ENCODE measurements around the gene KLHDC10. TPM values are rescaled to one million over a fixed set of nuclear protein-coding genes. Genes with fewer than 3 reads are reported as not detected.
"Not testable (repeated sequence)": the region's sequence is repeated elsewhere in the genome, so short reads cannot be mapped to it uniquely, and the experiment has no call there.

The KLHDC10 gene
- total RNA-seq, 1 donor from 2014 or later = 27.0 TPM

DNA sequence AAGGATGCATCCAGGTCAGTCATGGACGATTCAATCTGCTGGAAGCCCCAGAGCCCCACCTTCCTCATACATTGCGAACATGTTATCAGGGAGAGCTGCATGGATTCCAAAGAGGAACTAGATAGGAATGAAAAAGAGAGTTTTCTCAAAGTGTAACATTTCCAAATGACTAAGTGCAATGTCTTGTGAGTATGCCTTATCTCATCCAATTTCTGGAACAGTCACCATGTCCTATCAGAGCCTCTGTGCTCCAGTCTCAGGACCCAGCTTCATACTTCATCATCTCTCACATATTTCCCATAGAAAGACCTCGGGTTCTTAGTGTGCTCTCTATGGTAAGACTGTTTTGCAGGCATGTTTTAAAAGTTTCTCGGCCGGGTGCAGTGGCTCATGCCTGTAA, 45.9 kb upstream of the KLHDC10 start:
- TF ChIP-seq, protein P1, sequence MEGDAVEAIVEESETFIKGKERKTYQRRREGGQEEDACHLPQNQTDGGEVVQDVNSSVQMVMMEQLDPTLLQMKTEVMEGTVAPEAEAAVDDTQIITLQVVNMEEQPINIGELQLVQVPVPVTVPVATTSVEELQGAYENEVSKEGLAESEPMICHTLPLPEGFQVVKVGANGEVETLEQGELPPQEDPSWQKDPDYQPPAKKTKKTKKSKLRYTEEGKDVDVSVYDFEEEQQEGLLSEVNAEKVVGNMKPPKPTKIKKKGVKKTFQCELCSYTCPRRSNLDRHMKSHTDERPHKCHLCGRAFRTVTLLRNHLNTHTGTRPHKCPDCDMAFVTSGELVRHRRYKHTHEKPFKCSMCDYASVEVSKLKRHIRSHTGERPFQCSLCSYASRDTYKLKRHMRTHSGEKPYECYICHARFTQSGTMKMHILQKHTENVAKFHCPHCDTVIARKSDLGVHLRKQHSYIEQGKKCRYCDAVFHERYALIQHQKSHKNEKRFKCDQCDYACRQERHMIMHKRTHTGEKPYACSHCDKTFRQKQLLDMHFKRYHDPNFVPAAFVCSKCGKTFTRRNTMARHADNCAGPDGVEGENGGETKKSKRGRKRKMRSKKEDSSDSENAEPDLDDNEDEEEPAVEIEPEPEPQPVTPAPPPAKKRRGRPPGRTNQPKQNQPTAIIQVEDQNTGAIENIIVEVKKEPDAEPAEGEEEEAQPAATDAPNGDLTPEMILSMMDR (IDR thresholded peaks at IDR 0.05; ENCODE audit: borderline replicate concordance) = no peak
- Histone ChIP-seq H3K27ac (replicated peaks) (no peak overlapping the region), H3K36me3 (peaks cover 100% of the 10 kb centered on the region), H3K27me3 (ENCODE audit: low read depth) (no peaks in the 10 kb centered on the region), H3K9me3 (replicated peaks) (no peaks in the 10 kb centered on the region), H3K4me1 (peaks cover 16% of the 10 kb centered on the region), H3K4me3 (no peak overlapping the region)
- DNase-seq = no peak
- intact Hi-C loops (cut with micrococcal nuclease) = no loop called here

DNA sequence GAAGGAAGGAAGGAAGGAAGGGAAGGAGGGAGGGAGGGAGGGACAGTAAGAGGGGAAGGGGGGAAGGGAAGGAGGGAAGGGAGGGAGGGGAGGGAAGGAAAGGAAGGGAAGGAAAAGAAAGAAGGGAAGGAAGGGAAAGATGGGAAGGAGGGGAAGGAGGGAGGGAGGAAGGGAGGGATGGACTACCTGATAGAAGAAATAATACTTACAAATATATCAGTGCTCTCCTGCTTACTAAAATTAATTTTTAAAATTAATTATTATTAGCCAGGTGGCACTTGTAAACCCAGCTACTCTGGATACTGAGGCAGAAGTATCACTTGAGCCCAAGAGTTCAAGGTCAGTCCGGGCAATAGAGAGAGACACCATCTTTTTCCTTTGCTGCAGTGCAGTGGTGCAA, 37.6 kb upstream of the KLHDC10 start:
- Histone ChIP-seq H3K36me3 (peaks cover 89% of the 10 kb centered on the region), H3K4me3 (no peak overlapping the region), H3K4me1 (no peaks in the 10 kb centered on the region), H3K9me3 (replicated peaks) (no peaks in the 10 kb centered on the region), H3K27ac (replicated peaks) (no peak overlapping the region), H3K27me3 (ENCODE audit: low read depth) (no peaks in the 10 kb centered on the region)
- TF ChIP-seq, protein P1 (IDR thresholded peaks at IDR 0.05; ENCODE audit: borderline replicate concordance) = no peak
- DNase-seq = no peak
- intact Hi-C loops (cut with micrococcal nuclease) = no loop called here

DNA sequence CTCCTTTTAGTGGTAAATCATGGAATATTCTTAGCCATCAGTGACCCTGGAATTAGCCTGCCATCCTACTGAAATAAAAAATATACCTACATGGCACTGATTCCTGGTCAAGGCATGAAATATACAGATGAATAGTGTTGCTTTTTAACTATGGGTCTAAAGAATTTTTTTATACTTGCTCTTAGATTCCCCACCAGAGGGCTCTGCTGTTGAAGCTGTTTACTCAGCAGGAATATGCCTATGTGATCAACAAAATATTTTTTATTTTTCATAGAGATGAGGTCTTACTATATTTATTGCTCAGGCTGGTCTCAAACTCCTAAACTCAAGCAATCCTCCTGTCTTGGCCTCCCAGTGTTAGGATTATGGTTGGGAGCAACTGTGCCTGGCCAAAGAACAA, 32.6 kb upstream of the KLHDC10 start:
- intact Hi-C loops (cut with micrococcal nuclease) = no loop called here
- Histone ChIP-seq H3K27ac (replicated peaks) (no peak overlapping the region), H3K27me3 (ENCODE audit: low read depth) (no peaks in the 10 kb centered on the region), H3K36me3 (peaks cover 90% of the 10 kb centered on the region), H3K4me3 (no peak overlapping the region), H3K9me3 (replicated peaks) (no peaks in the 10 kb centered on the region), H3K4me1 (no peaks in the 10 kb centered on the region)
- no peak for DNase-seq
- TF ChIP-seq, protein P1 (IDR thresholded peaks at IDR 0.05; ENCODE audit: borderline replicate concordance) = peak; percentile 21

DNA sequence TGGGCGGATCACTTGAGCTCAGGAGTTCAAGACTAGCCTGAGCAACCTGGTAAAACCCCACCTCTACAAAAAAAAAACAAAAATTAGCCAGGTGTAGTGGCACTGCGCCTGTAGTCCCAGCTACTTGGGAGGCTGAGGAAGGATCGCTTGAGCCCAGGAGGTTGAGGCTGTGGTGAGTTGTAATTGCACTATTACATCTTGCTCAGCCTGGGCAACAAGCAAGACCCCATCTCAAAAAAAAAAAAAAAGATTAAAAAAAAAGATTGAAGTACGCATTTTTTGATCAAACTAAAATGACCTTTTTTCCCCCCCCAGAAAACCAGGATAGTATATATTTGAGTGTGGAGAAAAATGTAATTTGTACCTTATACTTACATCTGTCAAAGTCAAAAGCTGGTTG, 29.8 kb upstream of the KLHDC10 start:
- Histone ChIP-seq H3K4me1 (no peaks in the 10 kb centered on the region), H3K4me3 (no peak overlapping the region), H3K27me3 (ENCODE audit: low read depth) (no peaks in the 10 kb centered on the region), H3K36me3 (peaks cover 93% of the 10 kb centered on the region), H3K27ac (replicated peaks) (no peak overlapping the region), H3K9me3 (replicated peaks) (no peaks in the 10 kb centered on the region)
- TF ChIP-seq, protein P1 (IDR thresholded peaks at IDR 0.05; ENCODE audit: borderline replicate concordance) = no peak
- intact Hi-C loops (cut with micrococcal nuclease) = no loop called here
- no peak for DNase-seq

DNA sequence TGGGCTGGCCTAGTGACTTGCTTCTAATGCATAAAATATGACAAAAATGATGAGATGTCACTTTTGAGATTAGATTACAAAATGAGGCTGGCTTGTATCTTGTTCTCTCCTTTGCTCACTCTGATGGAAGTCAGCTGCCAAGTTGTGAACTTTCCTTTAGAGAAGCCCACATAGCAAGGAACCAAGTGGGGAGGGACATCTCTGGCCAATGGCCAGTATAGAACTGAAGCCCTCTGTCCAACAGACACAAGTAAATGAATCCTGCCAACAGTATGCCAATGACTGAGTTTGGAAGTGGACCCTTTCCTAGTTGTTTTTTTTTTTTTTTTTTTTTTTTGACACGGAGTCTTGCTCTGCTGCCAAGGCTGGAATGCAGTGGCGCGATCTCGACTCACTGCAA, 22.5 kb upstream of the KLHDC10 start:
- Histone ChIP-seq H3K36me3 (peaks cover 36% of the 10 kb centered on the region), H3K27ac (replicated peaks) (no peak overlapping the region), H3K4me1 (peaks cover 25% of the 10 kb centered on the region), H3K27me3 (ENCODE audit: low read depth) (no peaks in the 10 kb centered on the region), H3K9me3 (replicated peaks) (no peaks in the 10 kb centered on the region), H3K4me3 (no peak overlapping the region)
- intact Hi-C loops (cut with micrococcal nuclease) = no loop called here
- TF ChIP-seq, protein P1 (IDR thresholded peaks at IDR 0.05; ENCODE audit: borderline replicate concordance) = no peak
- no peak for DNase-seq

DNA sequence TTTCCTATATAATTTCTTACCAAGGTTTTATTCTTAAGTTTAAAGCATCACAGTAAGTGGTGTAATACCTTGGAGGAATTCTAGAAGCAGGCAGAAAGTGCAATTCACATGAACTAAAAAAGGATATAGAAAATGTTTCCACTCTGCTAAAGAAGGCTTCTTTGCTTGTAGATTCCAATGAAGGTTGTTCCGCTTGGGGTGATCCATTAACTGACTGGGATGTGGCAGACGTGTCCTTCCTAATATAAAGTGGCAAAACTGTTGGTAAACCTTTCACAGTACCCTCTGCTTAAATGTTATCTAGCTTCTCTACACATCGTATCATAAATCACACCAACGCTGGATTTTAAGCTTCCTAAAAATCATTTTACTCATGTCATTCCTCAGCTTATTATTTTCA, 21.4 kb upstream of the KLHDC10 start:
- Histone ChIP-seq H3K4me1 (peaks cover 25% of the 10 kb centered on the region), H3K4me3 (no peak overlapping the region), H3K9me3 (replicated peaks) (no peaks in the 10 kb centered on the region), H3K36me3 (peaks cover 26% of the 10 kb centered on the region), H3K27ac (replicated peaks) (no peak overlapping the region), H3K27me3 (ENCODE audit: low read depth) (no peaks in the 10 kb centered on the region)
- TF ChIP-seq, protein P1 (IDR thresholded peaks at IDR 0.05; ENCODE audit: borderline replicate concordance) = no peak
- intact Hi-C loops (cut with micrococcal nuclease) = no loop called here
- no peak for DNase-seq

DNA sequence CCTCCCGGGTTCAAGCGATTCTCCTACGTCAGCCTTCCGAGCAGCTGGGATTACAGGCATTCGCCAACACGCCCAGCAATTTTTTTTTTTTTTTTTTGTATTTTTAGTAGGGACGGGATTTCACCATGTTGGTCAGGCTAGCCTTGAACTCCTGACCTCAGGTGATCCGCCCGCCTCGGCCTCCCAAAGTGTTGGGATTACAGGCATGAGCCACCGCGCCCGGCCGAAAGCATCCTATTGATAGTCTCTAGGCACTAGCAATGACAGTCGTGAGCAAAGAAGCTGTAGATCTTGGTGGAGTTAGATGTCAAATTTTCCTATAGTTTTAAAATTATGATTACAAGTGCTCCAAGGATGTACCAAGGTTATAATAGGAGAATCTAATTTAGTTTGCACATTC, 18.1 kb upstream of the KLHDC10 start:
- H3K27me3 ChIP-seq (ENCODE audit: low read depth); intact Hi-C loops (cut with micrococcal nuclease); DNase-seq; H3K4me3 ChIP-seq; H3K9me3 ChIP-seq (replicated peaks); H3K27ac ChIP-seq (replicated peaks); H3K36me3 ChIP-seq: not testable (repeated sequence)
- peaks cover 25% of the 10 kb centered on the region for H3K4me1 ChIP-seq

DNA sequence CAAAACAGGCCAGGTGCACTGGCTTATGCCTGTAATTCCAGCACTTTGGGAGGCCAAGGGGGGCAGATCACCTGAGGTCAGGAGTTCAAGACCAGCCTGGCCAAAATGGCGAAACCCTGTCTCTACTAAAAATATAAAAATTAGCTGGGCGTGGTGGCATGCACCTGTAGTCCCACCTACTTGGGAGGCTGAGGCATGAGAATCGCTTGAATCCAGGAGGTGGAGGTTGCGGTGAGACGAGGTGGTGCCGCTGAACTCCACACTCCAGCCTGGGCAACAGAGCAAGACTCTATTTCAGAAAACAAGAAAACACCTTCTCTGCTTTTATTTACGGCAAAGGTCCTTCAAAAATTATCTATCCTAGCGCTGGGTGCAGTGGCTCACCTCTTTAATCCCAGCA, 15.1 kb upstream of the KLHDC10 start:
- H3K9me3 ChIP-seq (replicated peaks); H3K27me3 ChIP-seq (ENCODE audit: low read depth); H3K27ac ChIP-seq (replicated peaks); H3K4me3 ChIP-seq; DNase-seq; intact Hi-C loops (cut with micrococcal nuclease); H3K36me3 ChIP-seq: not testable (repeated sequence)
- peaks cover 20% of the 10 kb centered on the region for H3K4me1 ChIP-seq
